KMS-11 (cell line): ENCODE data around the gene HTR1D.

Experiments
- H2AFZ ChIP-seq: fragments of 200-600 bp; sonication (generic); 2 replicates; pipeline ENCODE4 v1.6.1; 2016; ENCODE audit warnings: antibody characterized with exemption, mixed run types, low read depth
- H3K27ac ChIP-seq: fragments of 200-600 bp; sonication (generic); 2 replicates; pipeline ENCODE4 v1.6.1; 2016; ENCODE audit warnings: mild to moderate bottlenecking, mixed run types
- H3K27me3 ChIP-seq: fragments of 200-600 bp; sonication (generic); 2 replicates; pipeline ENCODE4 v1.6.1; 2017; ENCODE audit warnings: mild to moderate bottlenecking, low read depth, mixed run types, moderate library complexity; ENCODE audit not compliant: insufficient read depth
- H3K36me3 ChIP-seq: fragments of 200-600 bp; sonication (generic); 2 replicates; pipeline ENCODE4 v1.6.1; 2017; ENCODE audit warnings: mild to moderate bottlenecking, mixed run types; ENCODE audit not compliant: insufficient read depth
- H3K4me1 ChIP-seq: fragments of 200-600 bp; sonication (generic); 2 replicates; pipeline ENCODE4 v1.6.1; 2016; ENCODE audit warnings: mild to moderate bottlenecking, low read depth, mixed run types; ENCODE audit not compliant: poor library complexity, severe bottlenecking
- H3K4me2 ChIP-seq: fragments of 200-600 bp; sonication (generic); 2 replicates; pipeline ENCODE4 v1.7.0; 2016; ENCODE audit warnings: mild to moderate bottlenecking, mixed run types
- H3K4me3 ChIP-seq: fragments of 200-600 bp; sonication (generic); IDR thresholded peaks from 2 replicates; pipeline ENCODE4 v1.6.1; 2017; ENCODE audit warnings: low read depth, low read length, mixed read lengths; ENCODE audit not compliant: insufficient read depth
- H3K79me2 ChIP-seq: fragments of 200-600 bp; sonication (generic); 2 replicates; pipeline ENCODE4 v1.6.1; 2016; ENCODE audit warnings: low read depth, mixed run types; ENCODE audit not compliant: insufficient read depth
- H3K9ac ChIP-seq: fragments of 200-600 bp; sonication (generic); 2 replicates; pipeline ENCODE4 v1.6.1; 2016; ENCODE audit warnings: mild to moderate bottlenecking, mixed run types
- H4K20me1 ChIP-seq: fragments of 200-600 bp; sonication (generic); 2 replicates; pipeline ENCODE4 v1.6.1; 2016; ENCODE audit warnings: mild to moderate bottlenecking, mixed run types; ENCODE audit not compliant: insufficient read depth
- TF ChIP-seq, protein P1 (sequence below): fragments of 200-600 bp; sonication (generic); conservative IDR thresholded peaks from 2 replicates; pipeline ENCODE4 v1.6.1; 2017; ENCODE audit warnings: low read depth, mild to moderate bottlenecking, antibody characterized with exemption, low read length, moderate library complexity, mixed read lengths

The HTR1D gene

DNA sequence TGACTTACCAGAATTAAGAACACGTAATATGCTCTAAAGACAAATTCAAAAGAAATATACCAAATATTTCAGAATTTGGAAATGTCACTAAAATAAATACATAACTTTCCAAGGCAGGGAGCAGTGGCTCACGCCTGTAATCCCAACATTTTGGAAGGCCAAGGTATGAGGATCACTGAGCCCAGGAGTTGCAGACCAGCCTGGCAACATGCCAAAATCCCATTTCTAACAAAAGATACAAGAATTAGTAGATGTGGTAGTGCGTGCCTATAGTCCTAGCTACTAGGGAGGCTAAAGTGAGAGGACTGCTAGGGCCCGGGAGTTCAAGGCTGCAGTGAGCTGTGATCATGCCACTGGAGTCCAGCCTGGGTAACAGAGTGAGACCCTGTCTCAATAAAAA, 60.4 kb downstream of the HTR1D start:
- peaks cover 6% of the 10 kb centered on the region for H3K4me1 ChIP-seq
- no peak overlapping the region for H2AFZ ChIP-seq
- peaks cover 7% of the 10 kb centered on the region; the same call in 1 of the 2 replicates for H3K79me2 ChIP-seq
- no peak overlapping the region for H3K4me2 ChIP-seq
- no peaks in the 10 kb centered on the region for H4K20me1 ChIP-seq
- H3K27ac ChIP-seq, result no peak overlapping the region
- TF ChIP-seq, protein P1, sequence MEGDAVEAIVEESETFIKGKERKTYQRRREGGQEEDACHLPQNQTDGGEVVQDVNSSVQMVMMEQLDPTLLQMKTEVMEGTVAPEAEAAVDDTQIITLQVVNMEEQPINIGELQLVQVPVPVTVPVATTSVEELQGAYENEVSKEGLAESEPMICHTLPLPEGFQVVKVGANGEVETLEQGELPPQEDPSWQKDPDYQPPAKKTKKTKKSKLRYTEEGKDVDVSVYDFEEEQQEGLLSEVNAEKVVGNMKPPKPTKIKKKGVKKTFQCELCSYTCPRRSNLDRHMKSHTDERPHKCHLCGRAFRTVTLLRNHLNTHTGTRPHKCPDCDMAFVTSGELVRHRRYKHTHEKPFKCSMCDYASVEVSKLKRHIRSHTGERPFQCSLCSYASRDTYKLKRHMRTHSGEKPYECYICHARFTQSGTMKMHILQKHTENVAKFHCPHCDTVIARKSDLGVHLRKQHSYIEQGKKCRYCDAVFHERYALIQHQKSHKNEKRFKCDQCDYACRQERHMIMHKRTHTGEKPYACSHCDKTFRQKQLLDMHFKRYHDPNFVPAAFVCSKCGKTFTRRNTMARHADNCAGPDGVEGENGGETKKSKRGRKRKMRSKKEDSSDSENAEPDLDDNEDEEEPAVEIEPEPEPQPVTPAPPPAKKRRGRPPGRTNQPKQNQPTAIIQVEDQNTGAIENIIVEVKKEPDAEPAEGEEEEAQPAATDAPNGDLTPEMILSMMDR, result no peak
- H3K36me3 ChIP-seq, result no peaks in the 10 kb centered on the region
- H3K9ac ChIP-seq, result no peak overlapping the region
- no peaks in the 10 kb centered on the region for H3K27me3 ChIP-seq
- no peak overlapping the region for H3K4me3 ChIP-seq

DNA sequence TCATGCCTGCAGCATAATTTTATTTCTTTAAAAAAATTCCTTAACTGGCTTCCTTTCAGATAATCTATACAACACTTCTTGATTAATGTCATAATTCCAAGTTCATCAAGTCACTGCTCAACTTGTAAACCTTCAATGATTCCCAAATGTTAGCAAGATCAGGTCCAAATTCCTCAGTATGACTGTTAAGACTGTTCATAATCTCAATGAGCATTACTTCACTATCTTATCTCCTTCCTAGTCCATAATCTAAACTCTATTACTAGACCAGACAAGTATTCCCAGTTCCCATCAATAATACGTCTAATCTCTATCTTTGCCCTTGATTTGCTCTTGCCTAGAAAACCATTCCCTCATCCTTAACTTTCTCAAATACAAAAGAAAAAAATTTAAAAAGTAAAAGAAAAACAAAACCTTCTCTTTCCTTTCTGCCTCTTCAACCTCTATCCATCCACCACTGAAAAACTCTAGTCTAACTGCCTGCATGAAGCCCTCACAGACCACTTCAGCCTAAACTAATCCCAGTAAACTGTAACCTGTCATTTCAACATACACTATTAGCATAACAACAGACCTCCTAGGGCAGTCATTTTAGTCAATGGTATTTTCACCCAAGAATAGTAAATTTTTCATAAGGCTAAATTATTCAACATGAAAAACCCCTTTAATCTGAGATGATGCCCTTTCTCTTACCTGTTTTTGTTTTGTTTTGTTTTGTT, 64.2 kb downstream of the HTR1D start:
- H3K27me3 ChIP-seq, result no peaks in the 10 kb centered on the region
- no peak overlapping the region for H3K4me3 ChIP-seq
- H2AFZ ChIP-seq, result no peak overlapping the region
- TF ChIP-seq, protein P1, result no peak
- peaks cover 15% of the 10 kb centered on the region; the same call in 1 of the 2 replicates for H3K79me2 ChIP-seq
- H3K27ac ChIP-seq, result no peak overlapping the region
- H3K4me1 ChIP-seq, result peaks cover 6% of the 10 kb centered on the region
- no peak overlapping the region for H3K4me2 ChIP-seq
- H4K20me1 ChIP-seq, result no peaks in the 10 kb centered on the region
- no peaks in the 10 kb centered on the region for H3K36me3 ChIP-seq
- H3K9ac ChIP-seq, result no peak overlapping the region

DNA sequence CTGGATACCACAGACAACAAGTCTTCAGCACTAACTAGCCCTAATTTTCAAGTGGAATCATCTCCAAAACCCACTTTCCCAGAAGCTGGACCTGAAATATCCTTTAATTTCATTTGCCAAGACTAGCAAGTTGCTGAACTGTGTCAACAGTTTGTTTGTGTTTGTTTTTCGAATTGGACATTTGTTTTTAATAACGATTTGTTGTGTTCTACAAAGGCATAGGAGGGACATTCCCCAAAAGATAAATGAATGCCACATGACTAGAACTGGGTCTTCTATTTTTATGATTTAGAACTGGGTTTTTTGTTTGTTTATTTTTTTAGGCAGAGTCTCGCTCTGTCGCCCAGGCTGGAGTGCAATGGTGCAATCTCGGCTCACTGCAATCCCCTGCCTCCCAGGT, 66.6 kb downstream of the HTR1D start:
- Histone ChIP-seq H3K27ac (no peak overlapping the region), H3K4me3 (no peak overlapping the region), H3K36me3 (no peaks in the 10 kb centered on the region), H3K4me1 (no peaks in the 10 kb centered on the region), H3K9ac (no peak overlapping the region), H2AFZ (no peak overlapping the region), H4K20me1 (no peaks in the 10 kb centered on the region), H3K27me3 (no peaks in the 10 kb centered on the region), H3K79me2 (peaks cover 14% of the 10 kb centered on the region; the same call in 1 of the 2 replicates), H3K4me2 (no peak overlapping the region)
- TF ChIP-seq, protein P1, result no peak

DNA sequence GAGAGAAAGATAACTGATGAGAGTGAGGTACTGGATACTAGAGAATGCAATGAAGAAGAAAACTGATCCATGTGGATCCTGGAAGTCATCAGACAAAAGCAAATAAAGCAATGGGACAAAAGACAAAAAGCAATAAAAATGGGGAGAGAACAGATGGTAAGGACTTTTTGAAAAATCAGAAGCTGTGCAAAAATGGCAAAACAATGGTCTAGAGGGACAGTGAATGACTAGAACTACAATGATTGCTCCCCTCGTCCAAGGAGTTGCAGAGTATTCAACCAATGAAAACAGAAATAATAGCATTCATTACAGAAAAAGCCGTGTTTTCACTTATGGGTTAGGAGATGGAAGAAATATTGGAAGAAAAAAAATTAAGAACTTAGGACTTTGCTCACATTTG, 67.2 kb downstream of the HTR1D start:
- H3K36me3 ChIP-seq, result no peaks in the 10 kb centered on the region
- no peak overlapping the region for H3K27ac ChIP-seq
- H3K79me2 ChIP-seq, result peaks cover 14% of the 10 kb centered on the region; the same call in 1 of the 2 replicates
- no peak overlapping the region for H3K4me2 ChIP-seq
- no peaks in the 10 kb centered on the region for H3K27me3 ChIP-seq
- TF ChIP-seq, protein P1, result no peak
- no peaks in the 10 kb centered on the region for H4K20me1 ChIP-seq
- no peaks in the 10 kb centered on the region for H3K4me1 ChIP-seq
- no peak overlapping the region for H2AFZ ChIP-seq
- no peak overlapping the region for H3K9ac ChIP-seq
- H3K4me3 ChIP-seq, result no peak overlapping the region
